Stomach (tissue), 4 donors: ENCODE measurements around the gene PPFIA1.
"Not testable (repeated sequence)": the region's sequence is repeated elsewhere in the genome, so short reads cannot be mapped to it uniquely, and the experiment has no call there.

ENCODE experiments used
- POLR2AphosphoS5 ChIP-seq, 3 donors: sonication (generic); formaldehyde crosslinking; IDR thresholded peaks; one replicate each; pipeline ENCODE4 v1.6.1; 2016; ENCODE audit warnings: antibody characterized with exemption in 3 of 3
- TF ChIP-seq, protein P1 (sequence below), 7 experiments: fragments of 450-650 bp in 4 of 7; fragments of 200-600 bp in 3 of 7; sonication (generic) in 3 of 7; IDR thresholded peaks; one replicate each; pipeline ENCODE4 v1.5.1; 2016 to 2019; ENCODE audit warnings: antibody characterized with exemption in 7 of 7, control low read depth in 2 of 7, mild to moderate bottlenecking in 1 of 7

- TF ChIP-seq, protein P1, sequence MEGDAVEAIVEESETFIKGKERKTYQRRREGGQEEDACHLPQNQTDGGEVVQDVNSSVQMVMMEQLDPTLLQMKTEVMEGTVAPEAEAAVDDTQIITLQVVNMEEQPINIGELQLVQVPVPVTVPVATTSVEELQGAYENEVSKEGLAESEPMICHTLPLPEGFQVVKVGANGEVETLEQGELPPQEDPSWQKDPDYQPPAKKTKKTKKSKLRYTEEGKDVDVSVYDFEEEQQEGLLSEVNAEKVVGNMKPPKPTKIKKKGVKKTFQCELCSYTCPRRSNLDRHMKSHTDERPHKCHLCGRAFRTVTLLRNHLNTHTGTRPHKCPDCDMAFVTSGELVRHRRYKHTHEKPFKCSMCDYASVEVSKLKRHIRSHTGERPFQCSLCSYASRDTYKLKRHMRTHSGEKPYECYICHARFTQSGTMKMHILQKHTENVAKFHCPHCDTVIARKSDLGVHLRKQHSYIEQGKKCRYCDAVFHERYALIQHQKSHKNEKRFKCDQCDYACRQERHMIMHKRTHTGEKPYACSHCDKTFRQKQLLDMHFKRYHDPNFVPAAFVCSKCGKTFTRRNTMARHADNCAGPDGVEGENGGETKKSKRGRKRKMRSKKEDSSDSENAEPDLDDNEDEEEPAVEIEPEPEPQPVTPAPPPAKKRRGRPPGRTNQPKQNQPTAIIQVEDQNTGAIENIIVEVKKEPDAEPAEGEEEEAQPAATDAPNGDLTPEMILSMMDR (IDR thresholded peaks at IDR 0.05) = not testable (repeated sequence)
- TF ChIP-seq POLR2AphosphoS5 (IDR thresholded peaks at IDR 0.05) = not testable (repeated sequence)
These were observed 11.4 kb upstream of the PPFIA1 start for GRCh38 chr11:70259077-70259476.
